Measurements from ENCODE around the gene CYTH3. TPM values are rescaled to one million over a fixed set of nuclear protein-coding genes. Genes with fewer than 3 reads are reported as not detected.

Gene CYTH3
- total RNA-seq, 2 donors from 2014 or later, result 12.3 to 37.7 TPM

DNA sequence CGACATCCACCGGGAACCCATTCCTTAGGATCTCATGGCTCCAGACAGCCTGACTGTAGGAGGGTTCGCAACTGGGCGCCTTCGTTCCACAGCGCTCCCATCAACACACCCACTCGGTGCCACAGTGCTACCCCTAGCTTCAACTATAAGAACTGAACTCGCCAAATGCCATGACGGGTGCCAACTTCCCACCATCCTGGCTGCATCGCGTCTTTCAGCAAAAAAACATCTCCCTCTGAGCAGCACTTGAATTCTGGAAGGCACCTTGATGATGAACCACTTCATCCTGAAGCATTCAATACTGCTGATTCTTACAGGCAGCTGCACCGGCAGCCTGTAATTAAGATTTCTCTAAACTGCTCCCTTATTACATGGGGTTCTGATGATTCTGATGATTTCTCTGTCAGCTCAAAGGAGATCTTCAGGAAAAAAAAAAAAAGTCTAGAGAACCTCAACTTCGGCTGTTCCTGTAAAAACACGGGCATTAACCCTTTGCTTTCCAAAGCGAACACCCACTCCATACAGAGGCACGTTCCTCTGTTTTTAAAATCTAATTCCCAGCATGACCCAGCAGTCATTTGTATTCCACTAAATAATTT lies 1.3 kb downstream of the CYTH3 start:
- H3K36me3 ChIP-seq, result no peaks in the 10 kb centered on the region
- 3% methylated on average over 16 of the region's 16 CpGs for WGBS
- H3K4me1 ChIP-seq (replicated peaks), result peaks cover 15% of the 10 kb centered on the region
- H3K9me3 ChIP-seq, result no peaks in the 10 kb centered on the region
- H3K27me3 ChIP-seq (replicated peaks; ENCODE audit: insufficient read depth), result no peaks in the 10 kb centered on the region
- DNase-seq (ENCODE audit: low spot score), result no peak
- H3K4me3 ChIP-seq, result peak overlapping the region; percentile 74 to 89
- intact Hi-C loops (cut with DNase I), result loop anchor here (5.0 kb wide), 2 partner anchors 46 to 114 kb away; no protein-coding TSS in a partner anchor
- TF ChIP-seq POLR2AphosphoS5 (IDR thresholded peaks at IDR 0.05) (peak; percentile 4), POLR2A (IDR thresholded peaks at IDR 0.05) (no peak), CTCF (IDR thresholded peaks at IDR 0.05) (peak in 2 of 4 experiments; percentile 28 to 37)
- no peak overlapping the region for H3K27ac ChIP-seq

DNA sequence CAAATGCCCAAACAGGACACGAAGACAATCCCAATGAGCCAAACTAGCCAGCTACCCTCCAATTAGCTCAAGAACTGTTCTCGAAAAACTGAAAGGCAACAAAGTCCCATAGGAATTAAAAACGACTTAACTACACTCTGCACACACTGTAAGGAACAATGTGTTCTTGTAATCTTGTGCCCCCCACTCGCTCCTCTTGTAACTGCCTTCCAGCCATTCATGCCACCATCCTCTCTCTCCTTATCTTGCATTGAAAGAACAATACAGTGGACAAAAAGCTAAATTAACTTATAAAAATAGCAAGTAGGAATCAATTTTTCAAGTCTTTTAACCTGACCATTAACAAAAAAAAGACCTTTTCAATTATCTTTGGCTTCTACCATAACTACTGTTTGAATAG lies 2.9 kb downstream of the CYTH3 start:
- no peaks in the 10 kb centered on the region for H3K9me3 ChIP-seq
- WGBS, result 35% methylated on average over 4 of the region's 4 CpGs
- no peaks in the 10 kb centered on the region for H3K27me3 ChIP-seq (replicated peaks; ENCODE audit: insufficient read depth)
- H3K36me3 ChIP-seq, result no peaks in the 10 kb centered on the region
- no peak overlapping the region for H3K4me3 ChIP-seq
- intact Hi-C loops (cut with DNase I), result no loop called here
- H3K27ac ChIP-seq, result no peak overlapping the region
- TF ChIP-seq POLR2AphosphoS5 (IDR thresholded peaks at IDR 0.05), result no peak
- peaks cover 15% of the 10 kb centered on the region for H3K4me1 ChIP-seq (replicated peaks)
- no peak for DNase-seq (ENCODE audit: low spot score)

DNA sequence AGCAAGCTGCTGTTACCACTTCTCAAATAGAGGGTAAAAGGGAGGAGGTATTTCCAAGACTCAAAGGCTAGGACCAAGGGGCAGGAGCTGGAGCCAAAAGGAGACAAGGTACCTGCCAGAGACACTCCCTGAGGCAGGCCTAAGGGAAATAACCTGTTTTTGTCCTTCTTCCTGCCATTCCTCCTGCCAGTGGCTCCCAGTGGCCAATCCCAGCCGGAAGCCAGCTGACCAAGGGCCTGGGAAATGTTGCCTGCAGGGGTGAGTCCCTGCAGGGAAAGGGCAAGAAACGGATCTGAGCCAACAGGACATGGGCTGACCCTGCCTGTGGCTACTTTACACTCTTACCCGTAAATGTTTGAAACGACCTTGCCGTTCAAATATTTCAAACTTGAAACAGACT lies 3.5 kb downstream of the CYTH3 start:
- no peaks in the 10 kb centered on the region for H3K36me3 ChIP-seq
- WGBS, result 62% methylated on average over 5 of the region's 5 CpGs
- DNase-seq (ENCODE audit: low spot score), result no peak
- no peaks in the 10 kb centered on the region for H3K27me3 ChIP-seq (replicated peaks; ENCODE audit: insufficient read depth)
- H3K27ac ChIP-seq, result no peak overlapping the region
- no peak overlapping the region for H3K4me3 ChIP-seq
- intact Hi-C loops (cut with DNase I), result no loop called here
- H3K4me1 ChIP-seq (replicated peaks), result peaks cover 15% of the 10 kb centered on the region
- no peaks in the 10 kb centered on the region for H3K9me3 ChIP-seq
- TF ChIP-seq POLR2AphosphoS5 (IDR thresholded peaks at IDR 0.05) (no peak), CTCF (IDR thresholded peaks at IDR 0.05) (no peak), POLR2A (IDR thresholded peaks at IDR 0.05) (no peak)

DNA sequence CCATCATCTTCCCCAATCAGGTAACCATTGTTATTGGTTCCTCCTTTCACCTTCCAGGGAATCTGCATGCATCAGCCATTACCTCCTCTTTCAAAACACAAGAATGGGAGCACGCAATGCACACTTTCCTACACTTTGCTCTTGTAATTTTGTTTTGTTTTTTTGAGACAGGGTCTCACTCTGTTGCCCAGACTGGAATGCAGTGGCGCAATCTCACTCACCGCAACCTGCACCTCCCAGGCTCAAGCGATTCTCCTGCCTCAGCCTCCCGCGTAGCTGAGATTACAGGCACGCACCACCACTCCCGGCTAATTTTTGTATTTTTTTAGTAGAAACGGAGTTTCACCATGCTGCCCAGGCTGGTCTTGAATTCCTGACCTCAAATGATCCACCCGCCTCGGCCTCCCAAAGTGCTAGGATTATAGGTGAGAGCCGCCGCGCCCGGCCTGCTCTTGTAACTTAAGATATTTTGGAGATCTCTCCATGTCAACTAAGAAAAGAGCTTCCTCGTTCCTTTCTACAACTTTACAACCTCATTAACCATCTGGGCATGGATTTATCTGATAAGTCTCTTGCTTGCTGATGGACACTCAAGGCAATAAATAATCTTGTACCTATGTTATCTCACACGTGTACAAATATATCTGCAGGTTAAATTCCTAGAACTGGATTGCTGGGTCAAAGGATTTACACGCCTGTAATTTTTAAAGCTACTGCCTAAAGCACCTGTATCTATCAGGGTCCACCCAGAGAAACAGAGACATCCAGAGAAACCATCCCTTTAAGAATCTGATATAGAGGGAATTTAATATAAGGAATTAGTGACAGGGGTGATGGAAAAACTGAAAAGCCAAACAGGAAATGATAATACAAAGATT lies 4.2 kb downstream of the CYTH3 start:
- no peak overlapping the region for H3K4me3 ChIP-seq
- peak; percentile 44 for DNase-seq (ENCODE audit: low spot score)
- intact Hi-C loops (cut with DNase I), result no loop called here
- H3K27me3 ChIP-seq (replicated peaks; ENCODE audit: insufficient read depth), result no peaks in the 10 kb centered on the region
- H3K9me3 ChIP-seq, result no peaks in the 10 kb centered on the region
- no peak for TF ChIP-seq POLR2A (IDR thresholded peaks at IDR 0.05)
- peak; percentile 88 for TF ChIP-seq POLR2AphosphoS5 (IDR thresholded peaks at IDR 0.05)
- 65% methylated on average over 18 of the region's 18 CpGs for WGBS
- no peaks in the 10 kb centered on the region for H3K36me3 ChIP-seq
- no peak overlapping the region for H3K27ac ChIP-seq
- peaks cover 14% of the 10 kb centered on the region for H3K4me1 ChIP-seq (replicated peaks)

DNA sequence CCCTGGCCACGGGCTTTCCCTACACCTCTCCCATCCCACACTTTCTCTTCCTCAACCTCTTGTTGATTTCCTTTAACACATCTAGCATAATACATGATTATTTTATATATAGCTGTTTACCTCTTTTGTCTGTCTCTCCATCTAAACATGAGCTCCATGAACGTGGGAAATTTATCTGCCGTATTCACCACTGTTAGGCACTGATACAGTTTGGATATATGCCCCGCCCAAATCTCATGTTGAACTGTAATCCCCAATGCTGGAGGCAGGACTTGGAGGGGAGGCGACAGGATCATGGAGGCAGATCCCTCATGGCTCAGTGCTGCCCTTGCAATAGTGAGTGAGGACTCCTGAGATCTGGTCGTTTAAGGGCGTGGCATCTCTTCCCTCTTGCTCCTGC lies 5.7 kb downstream of the CYTH3 start:
- no peaks in the 10 kb centered on the region for H3K36me3 ChIP-seq
- H3K27me3 ChIP-seq (replicated peaks; ENCODE audit: insufficient read depth), result no peaks in the 10 kb centered on the region
- intact Hi-C loops (cut with DNase I), result no loop called here
- H3K9me3 ChIP-seq, result no peaks in the 10 kb centered on the region
- no peak for DNase-seq (ENCODE audit: low spot score)
- H3K4me1 ChIP-seq (replicated peaks), result peaks cover 8% of the 10 kb centered on the region
- H3K27ac ChIP-seq, result no peak overlapping the region
- 94% methylated on average over 7 of the region's 7 CpGs for WGBS
- H3K4me3 ChIP-seq, result no peak overlapping the region
- TF ChIP-seq POLR2A (IDR thresholded peaks at IDR 0.05) (no peak), CTCF (IDR thresholded peaks at IDR 0.05) (no peak), POLR2AphosphoS5 (IDR thresholded peaks at IDR 0.05) (no peak)

Measured in prostate gland (tissue), 2 donors.